Fibroblast of skin of left quadriceps (primary cell): ENCODE measurements around the gene GSPT1.

ENCODE experiments used
- DNase-seq, 2 experiments: peaks; one replicate each; pipeline ENCODE4 v3.0.0-alpha.2; 2013; ENCODE audit warnings: low read depth in 2 of 2

The GSPT1 gene

DNA sequence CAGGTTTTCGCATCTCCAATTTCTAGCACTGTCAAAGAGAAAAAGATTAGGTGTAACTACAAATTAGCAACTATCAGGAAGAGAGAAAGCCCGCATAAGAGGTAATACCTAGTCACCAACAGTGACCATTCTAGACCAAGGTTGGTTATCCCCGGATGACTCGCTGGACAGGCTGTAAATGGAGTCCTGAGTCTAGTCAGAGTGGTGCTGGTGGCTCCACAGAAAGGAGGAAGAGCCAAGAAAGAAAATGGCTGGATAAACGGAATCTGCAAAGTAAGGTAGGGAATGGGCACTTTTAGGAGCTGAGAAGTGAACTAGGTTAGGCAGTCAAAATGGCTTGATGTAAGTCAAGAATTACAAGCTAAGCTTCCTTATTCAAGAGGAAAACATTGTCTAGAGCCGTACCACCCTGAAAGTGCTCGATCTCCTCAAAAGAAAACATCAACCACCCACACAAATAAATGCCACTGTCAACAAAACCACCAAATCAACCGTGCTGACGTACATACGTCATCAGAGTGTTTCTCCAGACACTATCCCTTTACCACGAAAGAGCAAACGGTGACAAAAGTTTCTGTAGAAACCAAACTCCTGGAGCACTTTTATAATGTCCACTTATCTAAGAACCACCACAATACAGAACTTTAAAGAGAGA is 2.2 kb downstream of the GSPT1 start:
- DNase-seq = no peak

DNA sequence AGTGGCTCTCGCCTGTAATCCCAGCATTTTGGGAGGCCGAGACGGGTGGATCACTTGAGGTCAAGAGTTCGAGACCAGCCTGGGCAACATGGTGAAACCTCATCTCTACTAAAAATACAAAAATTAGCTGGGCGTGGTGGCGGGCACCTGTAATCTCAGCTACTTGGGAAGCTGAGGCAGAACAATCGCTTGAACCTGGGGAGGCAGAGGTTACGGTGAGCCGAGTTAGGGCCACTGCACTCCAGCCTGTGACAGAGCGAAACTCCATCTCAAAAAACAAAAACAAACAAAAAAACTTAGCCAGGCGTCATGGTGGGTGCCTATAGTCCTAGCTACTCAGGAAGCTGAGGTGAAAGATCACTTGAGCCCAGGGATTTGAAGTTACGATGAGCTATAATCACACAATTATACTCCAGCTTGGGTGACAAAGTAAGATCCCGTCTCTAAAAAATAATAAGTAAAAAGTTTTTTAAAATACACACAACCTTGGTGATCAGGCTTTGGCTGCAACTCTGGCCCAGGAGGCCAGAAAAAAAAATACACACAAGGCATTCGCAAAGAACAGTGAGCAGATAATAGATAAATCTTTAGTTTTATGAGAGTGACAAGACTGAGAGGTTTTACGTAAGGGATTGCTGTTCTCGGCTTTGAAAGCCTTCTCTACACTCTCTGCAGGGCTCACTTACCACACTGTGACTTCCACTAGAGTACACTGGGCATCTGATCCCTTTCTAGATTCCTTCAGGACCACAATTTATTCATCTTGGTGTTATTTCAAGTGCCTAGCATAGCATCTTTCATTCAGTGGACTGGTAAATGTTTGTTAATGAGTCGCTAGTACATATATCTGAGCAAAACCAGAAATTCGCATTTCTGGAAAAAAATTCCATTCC is 5.9 kb downstream of the GSPT1 start:
- DNase-seq = peak; percentile 73 to 74

DNA sequence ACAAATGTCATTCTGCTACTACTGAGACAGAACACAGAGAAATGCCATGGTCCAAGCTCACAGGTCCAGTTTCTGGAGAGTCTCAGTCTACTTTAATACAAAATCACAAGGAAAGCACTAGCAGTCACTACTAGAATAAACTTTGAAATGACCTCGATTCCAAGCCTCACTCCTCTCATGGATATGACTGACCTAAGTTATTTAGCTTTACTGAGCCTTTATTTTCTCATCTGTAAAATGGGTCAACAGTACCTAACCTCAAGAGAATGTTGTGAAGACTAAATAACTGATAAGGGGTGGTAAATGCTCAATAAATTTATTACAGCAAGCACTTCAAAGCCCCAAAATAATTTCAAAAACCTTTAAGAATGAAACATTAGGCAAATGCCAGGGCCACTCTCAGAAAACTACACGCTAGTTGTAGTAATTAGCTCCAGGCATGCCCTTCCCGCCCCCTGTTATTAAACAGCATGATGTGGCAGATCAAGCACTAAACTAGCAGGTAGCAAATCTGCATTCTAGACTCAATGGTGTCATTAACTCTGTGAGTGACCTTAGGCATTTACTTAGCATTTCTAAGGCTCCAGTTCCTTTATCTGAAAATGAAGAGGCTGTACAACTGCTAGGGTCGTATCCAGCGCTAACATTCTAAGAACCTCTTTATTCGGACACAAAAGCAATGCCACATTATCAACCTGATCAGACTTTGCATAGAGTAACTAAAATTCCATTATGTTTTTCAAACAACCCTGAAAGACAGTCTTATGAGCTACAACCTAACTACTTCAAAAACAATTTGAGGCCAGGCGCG is 8.4 kb downstream of the GSPT1 start:
- DNase-seq = no peak

DNA sequence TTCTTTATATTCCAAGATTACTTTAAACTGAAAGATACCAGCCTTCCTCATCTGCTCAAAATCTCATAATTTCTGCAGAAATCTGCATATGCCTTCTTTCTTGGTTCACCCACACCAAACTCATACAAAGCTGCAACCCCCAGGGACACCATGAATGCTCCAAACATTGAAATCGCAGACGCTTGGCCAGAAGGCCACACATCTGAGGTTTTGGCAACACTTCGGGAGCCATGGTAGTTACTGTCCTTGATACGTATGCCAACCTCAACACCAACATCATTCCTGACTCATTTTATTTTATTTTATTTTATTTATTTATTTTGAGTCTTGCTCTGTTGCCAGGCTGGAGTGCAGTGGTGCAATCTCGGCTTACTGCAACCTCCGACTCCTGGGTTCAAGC is 11.8 kb downstream of the GSPT1 start:
- no peak for DNase-seq

DNA sequence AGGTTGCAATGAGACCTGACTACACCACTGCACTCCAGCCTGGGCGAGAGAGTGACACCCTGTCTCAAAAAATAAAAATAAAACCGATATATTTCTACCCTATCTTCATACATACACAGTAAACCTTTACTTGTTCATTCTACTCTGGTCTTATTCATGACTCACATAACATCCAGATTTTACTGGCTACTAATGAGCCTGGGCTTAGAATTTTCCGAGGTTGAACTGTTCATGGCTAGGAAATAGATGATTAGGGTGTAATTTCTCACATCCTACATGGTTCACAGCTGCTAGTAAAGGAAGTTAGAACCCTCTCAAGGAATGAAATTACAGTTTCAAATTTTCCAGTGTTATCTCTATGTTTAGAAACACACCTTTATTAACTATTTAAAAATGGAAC is 14.7 kb downstream of the GSPT1 start:
- no peak for DNase-seq

DNA sequence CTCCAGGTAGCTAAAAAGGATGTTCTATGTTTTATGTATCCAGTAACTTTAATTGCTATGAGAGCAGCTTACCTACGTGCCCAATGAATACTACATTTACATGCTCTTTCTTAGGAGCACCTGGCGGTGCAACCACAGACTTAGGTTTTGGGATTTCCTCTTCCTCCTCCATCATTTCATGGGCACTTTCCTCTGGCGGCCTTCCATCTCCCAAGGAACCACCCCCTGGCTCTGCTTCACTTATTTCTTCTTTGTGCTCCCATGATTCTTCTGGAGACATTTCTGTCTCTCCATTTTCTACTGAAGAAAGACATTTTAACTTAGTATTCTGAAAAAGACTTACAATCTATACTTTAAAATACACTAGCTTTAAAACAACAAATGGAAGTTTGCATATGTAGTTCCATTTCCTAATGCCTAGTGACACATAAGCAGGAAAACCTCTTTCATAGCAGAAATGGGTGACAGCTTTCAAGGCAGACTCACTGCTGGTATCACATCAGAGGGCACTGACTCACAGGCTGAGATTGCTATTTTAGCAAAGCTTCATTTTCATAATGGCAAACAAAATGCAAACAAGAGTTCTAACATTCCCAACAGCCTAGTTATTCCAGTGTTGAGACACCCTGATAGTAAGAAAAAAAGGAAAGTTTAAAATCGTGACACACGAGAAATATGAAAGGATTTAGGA is 19.1 kb downstream of the GSPT1 start:
- DNase-seq = no peak

DNA sequence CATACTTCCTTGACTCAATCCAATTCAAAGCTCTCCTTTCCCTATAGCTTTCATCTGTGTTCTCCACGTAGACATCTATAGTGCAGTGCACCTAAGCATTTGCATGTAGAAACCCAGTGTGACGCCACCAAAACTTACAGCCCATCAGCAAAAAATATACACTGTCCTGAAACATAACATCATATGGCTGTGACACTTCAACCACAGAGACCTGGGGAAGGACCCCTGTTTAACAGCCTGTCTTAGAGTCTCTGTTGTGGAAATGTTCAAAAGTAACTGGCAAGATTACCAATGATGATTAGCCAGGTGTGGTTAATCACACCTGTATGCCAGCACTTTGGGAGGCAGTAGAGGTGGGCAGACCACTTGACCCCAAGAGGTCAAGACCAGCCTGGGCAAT is 22.2 kb downstream of the GSPT1 start:
- no peak for DNase-seq

DNA sequence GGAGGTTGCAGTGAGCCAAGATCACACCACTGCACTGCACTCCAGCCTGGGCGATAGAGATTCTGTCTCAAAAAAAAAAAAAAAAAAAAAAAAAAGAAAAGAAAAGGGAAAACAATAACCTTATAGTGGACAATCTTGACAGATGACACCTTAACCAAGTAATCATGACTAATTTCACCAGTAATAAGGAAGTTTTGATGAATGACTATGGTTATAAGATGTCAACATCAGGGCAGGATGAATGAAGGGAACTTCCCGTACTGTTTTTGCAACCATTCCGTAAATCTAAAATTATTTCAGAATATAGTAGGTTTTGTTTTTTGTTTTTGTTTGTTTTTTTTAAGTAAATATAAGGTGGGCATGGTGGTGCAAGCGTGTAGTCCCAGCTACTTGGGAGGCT is 23.0 kb downstream of the GSPT1 start:
- no peak for DNase-seq

DNA sequence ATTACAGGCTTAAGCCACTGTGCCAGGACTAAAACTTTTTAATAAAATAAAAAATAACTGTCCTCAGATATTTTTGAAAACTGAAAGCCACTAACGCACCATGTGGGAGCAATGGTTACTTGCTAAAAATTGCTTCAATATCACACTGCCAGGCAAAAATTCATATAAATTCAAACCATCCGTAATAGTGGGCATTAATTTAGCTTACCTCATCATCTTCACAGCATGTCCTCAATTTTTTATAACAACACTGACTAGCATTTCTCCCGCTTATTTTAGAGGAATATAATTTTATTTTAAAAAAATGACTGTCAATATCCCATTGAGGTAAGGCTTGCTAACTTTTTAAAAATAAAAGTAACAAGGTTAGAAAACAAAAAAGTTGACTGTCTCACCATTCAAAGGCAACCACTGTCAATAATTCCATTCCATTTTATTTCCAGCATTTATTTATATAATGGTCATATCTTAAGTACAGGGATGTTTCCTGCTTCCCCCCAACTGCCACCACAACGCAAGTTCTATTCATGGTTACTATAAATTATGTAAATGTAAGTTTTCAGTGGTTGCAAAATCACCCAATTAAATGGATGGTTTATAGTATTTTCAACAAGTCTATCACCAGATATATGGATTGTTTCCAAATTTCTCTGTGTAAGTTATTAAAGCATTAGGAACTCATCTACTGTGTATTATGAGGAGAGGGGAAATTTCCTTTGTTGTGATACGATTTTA is 25.4 kb downstream of the GSPT1 start:
- no peak for DNase-seq

DNA sequence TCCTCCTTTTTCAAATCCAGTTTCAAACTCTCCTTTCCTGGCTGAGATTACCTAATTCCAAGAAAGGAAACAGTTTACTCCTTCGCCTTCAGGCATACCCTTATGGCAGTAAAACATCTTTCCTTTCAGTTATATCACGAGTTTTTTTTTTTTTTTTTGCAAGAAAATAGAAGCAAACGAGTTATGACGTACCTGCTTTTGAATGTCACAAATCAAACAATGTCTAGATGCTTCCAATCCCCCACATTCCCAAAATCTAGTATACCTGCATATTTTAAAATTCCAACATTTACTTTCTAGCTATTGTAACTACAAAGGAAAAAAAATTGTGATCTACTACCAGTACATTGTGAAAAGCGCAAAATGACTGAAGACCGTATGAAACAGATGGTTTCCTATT is 28.9 kb downstream of the GSPT1 start:
- DNase-seq = no peak

DNA sequence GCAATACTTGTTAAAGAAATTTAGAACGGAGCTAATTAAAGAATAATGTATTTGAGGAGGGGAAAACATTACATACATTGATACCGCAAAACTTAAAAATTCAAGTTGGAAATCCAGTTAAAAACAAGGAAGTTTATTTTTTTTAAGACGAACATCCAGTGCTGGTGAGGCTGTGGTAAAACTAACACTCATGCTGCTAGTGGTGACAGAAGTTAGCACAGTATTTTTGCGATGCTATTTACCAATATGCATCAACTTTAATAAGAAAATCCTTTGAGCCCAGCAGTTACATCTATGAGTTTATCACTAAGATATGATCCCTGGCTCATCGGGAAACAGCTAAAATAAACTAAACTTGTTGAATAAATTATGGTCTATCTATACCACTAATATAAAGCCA is 31.7 kb downstream of the GSPT1 start:
- no peak for DNase-seq

DNA sequence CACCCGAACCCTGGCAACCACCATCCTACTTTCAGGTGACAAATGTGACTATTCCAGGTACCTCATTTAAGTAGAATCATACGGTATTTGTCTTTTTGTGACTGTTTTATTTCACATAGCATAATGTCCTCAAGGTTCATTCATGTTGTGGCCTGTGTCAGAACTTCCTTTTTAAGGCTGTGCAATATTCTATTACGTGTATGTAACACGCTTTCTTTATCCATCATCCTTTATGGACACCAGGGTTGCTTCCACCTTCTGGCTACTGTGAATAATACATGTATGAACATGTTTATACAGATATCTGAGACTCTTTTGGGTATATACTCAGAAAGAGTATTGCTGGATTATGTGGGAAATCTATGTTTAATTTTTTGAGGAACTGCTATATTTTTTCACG is 35.7 kb downstream of the GSPT1 start:
- no peak for DNase-seq

DNA sequence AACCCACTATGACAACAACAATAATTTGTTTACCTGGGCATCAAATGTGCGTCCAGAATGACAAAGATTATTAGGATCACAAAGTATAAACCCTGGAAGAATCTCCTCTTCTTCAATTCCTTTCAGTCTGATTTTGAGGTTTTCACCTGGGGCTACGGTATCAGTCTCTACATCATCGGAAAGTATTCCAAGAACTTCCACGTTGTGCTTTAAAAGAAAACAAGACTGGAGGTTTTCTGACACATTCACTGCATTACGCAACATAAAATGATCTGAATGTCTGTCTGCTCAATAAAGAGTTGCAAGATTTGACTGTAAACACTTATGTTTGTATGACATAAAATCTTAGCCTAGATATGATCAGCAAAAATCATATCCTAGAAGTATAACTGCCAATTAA is 38.4 kb downstream of the GSPT1 start:
- DNase-seq = no peak

DNA sequence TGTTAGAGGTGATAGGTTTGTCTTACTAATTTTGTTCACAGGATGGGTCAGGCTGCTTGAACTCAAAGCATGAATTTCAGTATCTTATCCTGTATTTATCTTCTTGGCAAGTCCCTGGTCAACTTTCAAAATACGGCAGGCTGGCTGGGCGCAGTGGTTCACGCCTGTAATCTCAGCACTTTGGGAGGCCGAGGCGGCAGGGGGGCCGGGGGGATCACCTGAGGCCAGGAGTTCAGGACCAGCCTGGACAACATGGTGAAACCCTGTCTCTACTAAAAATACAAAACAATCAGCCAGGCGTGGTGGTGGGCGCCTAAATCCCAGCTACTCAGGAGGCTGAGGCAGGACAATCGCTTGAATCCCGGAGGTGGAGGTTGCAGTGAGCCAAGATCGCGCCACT is 39.5 kb downstream of the GSPT1 start:
- no peak for DNase-seq

DNA sequence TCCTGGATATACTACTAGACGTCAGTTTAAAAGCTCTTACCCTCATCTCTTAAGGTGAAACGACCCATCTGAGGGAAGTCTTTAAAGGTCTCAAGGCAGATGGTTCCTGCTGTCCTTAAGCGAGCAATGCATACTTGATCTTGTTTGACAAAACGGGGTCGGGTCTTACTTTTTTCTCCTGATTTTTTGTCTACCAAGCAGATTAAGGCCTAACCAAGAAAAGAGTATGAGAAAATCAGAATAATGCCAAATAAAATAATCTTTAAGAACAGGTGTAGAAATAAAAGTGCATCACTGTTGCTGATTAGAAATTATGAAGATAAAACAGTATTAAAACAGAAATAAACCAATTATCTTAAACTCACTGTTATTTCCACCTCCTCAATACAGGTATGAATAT is 40.0 kb downstream of the GSPT1 start:
- no peak for DNase-seq

DNA sequence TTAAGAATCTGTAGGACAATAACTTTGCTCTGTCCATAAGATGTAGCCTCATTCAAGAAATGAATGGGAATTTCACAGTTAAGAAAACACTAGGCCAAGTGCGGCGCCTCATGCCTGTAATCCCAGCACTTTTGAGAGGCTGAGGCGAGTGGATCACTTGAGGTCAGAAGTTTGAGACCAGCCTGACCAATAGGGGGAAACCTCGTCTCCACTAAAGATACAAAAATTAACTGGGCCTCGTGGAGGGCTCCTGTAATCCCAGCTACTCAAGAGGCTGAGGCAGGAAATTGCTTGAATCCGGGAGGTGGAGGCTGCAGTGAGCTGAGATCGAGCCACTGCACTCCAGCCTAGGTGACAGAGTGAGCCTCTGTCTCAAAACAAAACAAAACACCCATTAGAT is 44.6 kb downstream of the GSPT1 start:
- DNase-seq = no peak

DNA sequence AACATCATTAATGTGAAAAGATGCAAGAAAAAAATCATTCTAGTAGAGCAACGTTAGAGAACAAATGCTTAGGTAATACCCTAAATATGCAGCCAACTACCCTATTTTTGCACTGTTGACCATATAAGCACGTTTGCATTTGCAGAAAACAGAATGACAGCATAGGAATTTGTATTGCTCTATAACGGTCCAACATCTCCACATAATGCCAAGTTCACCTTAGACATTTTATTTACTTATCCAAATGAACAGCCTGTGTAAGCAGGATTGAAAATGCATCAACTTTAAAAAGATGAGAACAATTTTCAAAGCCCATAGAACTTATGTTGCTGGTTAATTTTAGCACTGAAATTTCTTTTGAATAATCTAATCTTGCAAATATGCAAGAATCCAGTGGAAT is 45.4 kb downstream of the GSPT1 start:
- DNase-seq = no peak

DNA sequence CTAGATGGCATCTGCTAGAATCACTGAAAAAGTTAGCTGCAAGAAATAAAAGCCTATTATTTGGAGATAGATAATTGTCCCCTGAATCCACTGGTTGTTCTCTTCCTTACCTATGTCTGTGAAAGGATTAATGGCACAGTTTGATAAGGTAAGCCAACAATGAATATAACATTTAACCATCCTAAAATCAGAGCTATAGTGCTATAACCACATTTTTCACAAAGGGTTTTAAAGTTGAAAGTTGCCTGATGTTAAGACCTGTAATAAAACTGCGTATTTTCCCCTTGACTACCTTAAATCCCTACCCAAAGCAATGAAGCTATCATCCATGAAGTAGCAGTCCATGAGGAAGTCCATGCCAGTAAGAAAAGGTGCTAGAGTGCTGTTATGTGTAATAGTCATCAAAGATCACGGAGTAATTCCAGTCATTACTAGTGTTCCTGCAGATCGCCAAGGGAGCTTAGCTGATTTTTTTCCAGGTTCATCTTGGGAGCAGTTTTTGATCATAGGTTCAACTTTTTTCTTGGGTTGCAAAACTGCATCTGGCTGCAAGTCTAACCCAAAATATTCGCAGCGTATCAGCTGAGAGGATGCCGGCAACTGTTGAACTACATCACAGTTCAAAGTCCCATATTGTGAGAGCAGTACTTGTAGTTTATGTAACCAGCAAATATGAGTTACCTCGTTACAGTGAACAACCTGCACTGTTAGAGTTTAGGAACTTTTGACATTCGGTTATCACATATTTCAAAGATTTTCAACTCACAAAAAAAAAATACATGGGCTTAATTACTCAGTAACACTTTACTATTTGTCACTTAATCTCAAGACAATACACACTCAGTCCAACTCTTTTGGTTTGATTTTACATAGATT is 46.2 kb downstream of the GSPT1 start:
- no peak for DNase-seq

DNA sequence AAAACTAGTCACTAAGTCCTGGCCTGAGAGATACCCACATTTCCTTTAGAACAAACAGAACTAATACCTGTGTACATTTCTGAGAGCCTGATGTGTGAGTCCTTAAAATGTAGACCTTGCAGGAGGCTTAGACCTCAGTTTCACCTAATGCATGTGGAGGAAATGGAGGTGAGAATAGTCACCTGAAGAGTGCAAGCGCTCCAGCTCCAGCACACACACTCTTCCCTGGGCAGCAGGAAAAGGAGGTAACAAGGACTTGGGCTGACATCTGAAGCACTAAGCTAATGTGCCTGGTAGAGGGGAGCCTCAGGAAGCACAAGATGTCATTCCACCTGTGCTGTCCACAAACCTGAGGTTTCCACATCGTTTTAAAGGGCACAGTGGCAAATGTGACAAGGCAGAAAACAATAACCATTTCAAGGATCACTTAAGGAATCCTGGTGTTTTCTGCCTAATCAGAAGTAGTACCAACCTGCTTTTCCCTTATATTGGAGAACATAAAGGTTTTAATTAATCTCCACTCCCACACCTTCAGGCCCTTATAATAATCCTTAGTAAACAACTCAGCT is 47.3 kb downstream of the GSPT1 start:
- no peak for DNase-seq

DNA sequence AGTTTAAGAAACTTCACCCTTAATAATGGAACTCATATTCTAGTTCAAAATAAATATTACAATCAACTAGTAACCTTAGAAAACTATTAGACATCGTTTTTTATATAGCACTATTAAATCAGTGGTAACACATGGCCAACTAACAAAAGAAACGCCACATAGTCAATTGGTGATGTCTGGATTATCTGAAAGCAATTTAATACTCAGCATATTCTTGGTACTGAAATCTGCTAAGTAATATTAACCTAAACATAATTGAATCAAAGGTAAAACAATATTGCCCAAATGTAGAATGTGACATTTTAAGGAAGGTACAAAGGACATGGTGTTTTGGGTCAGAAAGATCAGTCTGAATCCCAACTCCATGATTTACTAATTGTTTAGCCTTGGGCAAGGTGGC is 53.3 kb downstream of the GSPT1 start:
- DNase-seq = no peak
